ENCODE results near the gene RAD54L. TPM values are rescaled to one million over a fixed set of nuclear protein-coding genes. Genes with fewer than 3 reads are reported as not detected.

RAD54L gene
- total RNA-seq, 2 donors from 2014 or later = 33.1 to 34.9 TPM

GRCh38 chr1:46280092-46280491 lies 32.5 kb downstream of the RAD54L start:
- H3K4me1 Mint-ChIP-seq (ENCODE audit: low read depth) = peaks cover 2% of the 10 kb centered on the region
- no peak overlapping the region for H3K27ac Mint-ChIP-seq
- H3K27me3 Mint-ChIP-seq (ENCODE audit: low read depth) = no peaks in the 10 kb centered on the region
- no peak for ATAC-seq (replicated peaks in 1 of 2)
- H3K4me3 Mint-ChIP-seq = no peak overlapping the region
- H3K9me3 Mint-ChIP-seq = no peaks in the 10 kb centered on the region
- no peak for DNase-seq
- peaks cover 14 to 39% of the 10 kb centered on the region in 2 donors for H3K36me3 Mint-ChIP-seq (ENCODE audit: insufficient read depth in 2 of 2)

GRCh38 chr1:46281021-46281420 lies 33.5 kb downstream of the RAD54L start:
- Mint-ChIP-seq H3K4me1 (ENCODE audit: low read depth) (peaks cover 11% of the 10 kb centered on the region), H3K36me3 (ENCODE audit: insufficient read depth in 2 of 2) (peaks cover 10 to 29% of the 10 kb centered on the region in 2 donors), H3K27me3 (ENCODE audit: low read depth) (no peaks in the 10 kb centered on the region), H3K27ac (no peak overlapping the region), H3K4me3 (no peak overlapping the region), H3K9me3 (no peaks in the 10 kb centered on the region)
- ATAC-seq (replicated peaks in 1 of 2) = no peak
- no peak for DNase-seq

GRCh38 chr1:46284058-46284457 lies 36.5 kb downstream of the RAD54L start:
- no peak for DNase-seq
- H3K9me3 Mint-ChIP-seq = no peaks in the 10 kb centered on the region
- peaks cover 37% of the 10 kb centered on the region for H3K4me1 Mint-ChIP-seq (ENCODE audit: low read depth)
- H3K27ac Mint-ChIP-seq = peak overlapping the region; percentile 20
- peaks cover 11 to 30% of the 10 kb centered on the region in 2 donors for H3K36me3 Mint-ChIP-seq (ENCODE audit: insufficient read depth in 2 of 2)
- no peak for ATAC-seq (replicated peaks in 1 of 2)
- H3K4me3 Mint-ChIP-seq = no peak overlapping the region
- H3K27me3 Mint-ChIP-seq (ENCODE audit: low read depth) = no peaks in the 10 kb centered on the region

GRCh38 chr1:46284597-46285564 lies 37.3 kb downstream of the RAD54L start:
- Mint-ChIP-seq H3K36me3 (ENCODE audit: insufficient read depth in 2 of 2) (peaks cover 11 to 30% of the 10 kb centered on the region in 2 donors), H3K27ac (peak overlapping the region; percentile 73)
- ATAC-seq (replicated peaks in 1 of 2) = no peak

GRCh38 chr1:46285730-46286477 lies 38.3 kb downstream of the RAD54L start:
- peak overlapping the region; percentile 13 to 52 for H3K4me3 Mint-ChIP-seq
- ATAC-seq (replicated peaks in 1 of 2) (peak; percentile 87 to 94), DNase-seq (peak; percentile 72 to 81)
- H3K27me3 Mint-ChIP-seq (ENCODE audit: low read depth) = no peaks in the 10 kb centered on the region
- peak overlapping the region; percentile 73 for H3K27ac Mint-ChIP-seq
- peaks cover 46% of the 10 kb centered on the region for H3K4me1 Mint-ChIP-seq (ENCODE audit: low read depth)
- no peaks in the 10 kb centered on the region for H3K9me3 Mint-ChIP-seq
- peaks cover 10 to 30% of the 10 kb centered on the region in 2 donors for H3K36me3 Mint-ChIP-seq (ENCODE audit: insufficient read depth in 2 of 2)

More at GRCh38 chr1:46284597-46285564, 37.3 kb downstream of the RAD54L start:
- H3K4me1 Mint-ChIP-seq (ENCODE audit: low read depth) = peaks cover 46% of the 10 kb centered on the region
- no peak for DNase-seq
- no peak overlapping the region for H3K4me3 Mint-ChIP-seq
- H3K9me3 Mint-ChIP-seq = no peaks in the 10 kb centered on the region
- H3K27me3 Mint-ChIP-seq (ENCODE audit: low read depth) = no peaks in the 10 kb centered on the region

GRCh38 chr1:46288485-46289133 lies 41.0 kb downstream of the RAD54L start:
- ATAC-seq (replicated peaks in 1 of 2) (peak; percentile 6 to 20), DNase-seq (no peak)
- no peaks in the 10 kb centered on the region for H3K27me3 Mint-ChIP-seq (ENCODE audit: low read depth)
- peaks cover 46% of the 10 kb centered on the region for H3K4me1 Mint-ChIP-seq (ENCODE audit: low read depth)
- H3K4me3 Mint-ChIP-seq = no peak overlapping the region
- H3K9me3 Mint-ChIP-seq = no peaks in the 10 kb centered on the region
- H3K27ac Mint-ChIP-seq = peak overlapping the region; percentile 44
- H3K36me3 Mint-ChIP-seq (ENCODE audit: insufficient read depth in 2 of 2) = peaks cover 6 to 18% of the 10 kb centered on the region in 2 donors

- DNase-seq (no peak), ATAC-seq (replicated peaks in 1 of 2) (peak; percentile 42 to 64)
- Mint-ChIP-seq H3K27me3 (ENCODE audit: low read depth) (no peaks in the 10 kb centered on the region), H3K9me3 (no peaks in the 10 kb centered on the region), H3K4me3 (no peak overlapping the region), H3K4me1 (ENCODE audit: low read depth) (peaks cover 46% of the 10 kb centered on the region), H3K27ac (peak overlapping the region; percentile 26), H3K36me3 (ENCODE audit: insufficient read depth in 2 of 2) (peaks cover 6 to 18% of the 10 kb centered on the region in 2 donors)
Measured at GRCh38 chr1:46289134-46289494, 41.6 kb downstream of the RAD54L start.

- no peaks in the 10 kb centered on the region for H3K27me3 Mint-ChIP-seq (ENCODE audit: low read depth)
- ATAC-seq (replicated peaks in 1 of 2) (no peak), DNase-seq (no peak)
- H3K4me3 Mint-ChIP-seq = no peak overlapping the region
- H3K9me3 Mint-ChIP-seq = no peaks in the 10 kb centered on the region
- H3K36me3 Mint-ChIP-seq (ENCODE audit: insufficient read depth in 2 of 2) = peaks cover 5 to 15% of the 10 kb centered on the region in 2 donors
- peak overlapping the region; percentile 24 for H3K27ac Mint-ChIP-seq
- H3K4me1 Mint-ChIP-seq (ENCODE audit: low read depth) = peaks cover 45% of the 10 kb centered on the region
Measured at GRCh38 chr1:46289976-46290375, 42.4 kb downstream of the RAD54L start.

- DNase-seq = no peak
- no peaks in the 10 kb centered on the region for H3K27me3 Mint-ChIP-seq (ENCODE audit: low read depth)
- H3K4me3 Mint-ChIP-seq = no peak overlapping the region
- no peak for ATAC-seq (replicated peaks in 1 of 2)
- H3K4me1 Mint-ChIP-seq (ENCODE audit: low read depth) = peaks cover 2% of the 10 kb centered on the region
- H3K36me3 Mint-ChIP-seq (ENCODE audit: insufficient read depth in 2 of 2) = peaks cover 0 to 18% of the 10 kb centered on the region in 2 donors
- no peak overlapping the region for H3K27ac Mint-ChIP-seq
- H3K9me3 Mint-ChIP-seq = no peaks in the 10 kb centered on the region
Measured at GRCh38 chr1:46295306-46295705, 47.7 kb downstream of the RAD54L start.

GRCh38 chr1:46298387-46298786 lies 50.8 kb downstream of the RAD54L start:
- Mint-ChIP-seq H3K4me1 (ENCODE audit: low read depth) (peaks cover 16% of the 10 kb centered on the region), H3K36me3 (ENCODE audit: insufficient read depth in 2 of 2) (peaks cover 2 to 18% of the 10 kb centered on the region in 2 donors), H3K27ac (no peak overlapping the region), H3K9me3 (no peaks in the 10 kb centered on the region), H3K4me3 (no peak overlapping the region), H3K27me3 (ENCODE audit: low read depth) (no peaks in the 10 kb centered on the region)
- DNase-seq (no peak), ATAC-seq (replicated peaks in 1 of 2) (no peak)

GRCh38 chr1:46300673-46301405 lies 53.3 kb downstream of the RAD54L start:
- peaks cover 36% of the 10 kb centered on the region for H3K4me1 Mint-ChIP-seq (ENCODE audit: low read depth)
- DNase-seq (no peak), ATAC-seq (replicated peaks in 1 of 2) (no peak)
- no peaks in the 10 kb centered on the region for H3K9me3 Mint-ChIP-seq
- no peaks in the 10 kb centered on the region for H3K27me3 Mint-ChIP-seq (ENCODE audit: low read depth)
- H3K36me3 Mint-ChIP-seq (ENCODE audit: insufficient read depth in 2 of 2) = peaks cover 5 to 22% of the 10 kb centered on the region in 2 donors
- H3K27ac Mint-ChIP-seq = peak overlapping the region; percentile 99
- H3K4me3 Mint-ChIP-seq = peak overlapping the region; percentile 90 to 92

GRCh38 chr1:46301406-46301807 lies 53.8 kb downstream of the RAD54L start:
- peaks cover 5 to 20% of the 10 kb centered on the region in 2 donors for H3K36me3 Mint-ChIP-seq (ENCODE audit: insufficient read depth in 2 of 2)
- ATAC-seq (replicated peaks in 1 of 2) = no peak
- no peaks in the 10 kb centered on the region for H3K9me3 Mint-ChIP-seq
- no peaks in the 10 kb centered on the region for H3K27me3 Mint-ChIP-seq (ENCODE audit: low read depth)
- peak overlapping the region; percentile 99 for H3K27ac Mint-ChIP-seq
- H3K4me3 Mint-ChIP-seq = peak overlapping the region; percentile 90 to 92
- no peak for DNase-seq
- H3K4me1 Mint-ChIP-seq (ENCODE audit: low read depth) = peaks cover 42% of the 10 kb centered on the region

Measured in activated T-cell treated with anti-CD3 and anti-CD28 coated beads, Interleukin-2, amount 50 U/mL, for 72 hours (primary cell).